GM23248 (cell line): ENCODE results near the gene NOXO1.

ENCODE experiments used
- EZH2 ChIP-seq: fragments of 200-600 bp; sonication (generic); IDR thresholded peaks from 2 replicates; pipeline ENCODE4 v1.6.1; 2018; ENCODE audit warnings: antibody characterized with exemption, mild to moderate bottlenecking; ENCODE audit not compliant: insufficient read depth, poor library complexity, severe bottlenecking
- EZH2phosphoT487 ChIP-seq: fragments of 200-600 bp; sonication (generic); IDR thresholded peaks from 2 replicates; pipeline ENCODE4 v1.6.1; 2018; ENCODE audit warnings: antibody characterized with exemption, moderate library complexity, mild to moderate bottlenecking, low read depth; ENCODE audit not compliant: insufficient read depth

DNA sequence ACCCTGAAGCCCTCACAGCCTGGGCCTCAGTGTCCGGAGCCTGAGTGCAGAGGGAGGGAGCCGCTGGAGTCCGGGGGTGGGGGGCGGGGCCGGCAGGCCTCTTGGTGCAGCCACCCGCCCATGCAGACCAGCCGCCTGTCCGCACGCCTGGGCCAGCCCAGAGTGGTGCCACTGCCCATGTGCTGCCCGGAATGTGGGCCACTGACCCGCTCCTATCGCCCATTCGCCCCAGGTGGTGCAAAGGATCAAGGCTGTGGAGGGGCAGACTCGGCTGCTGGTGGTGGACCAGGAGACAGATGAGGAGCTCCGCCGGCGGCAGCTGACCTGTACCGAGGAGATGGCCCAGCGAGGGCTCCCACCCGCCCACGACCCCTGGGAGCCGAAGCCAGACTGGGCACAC, 48.1 kb upstream of the NOXO1 start:
- TF ChIP-seq EZH2 (no peak), EZH2phosphoT487 (no peak)
